ENCODE results near the gene CERS1.

GRCh38 chr19:18929311-18929710, 33.4 kb upstream of the CERS1 start:
- no peak for TF ChIP-seq CTCF (conservative IDR thresholded peaks at IDR 0.05; ENCODE audit: low read length)
- TF ChIP-seq EZH2phosphoT487 (IDR thresholded peaks at IDR 0.05; ENCODE audit: borderline replicate concordance) = no peak
